Measurements from ENCODE around the gene C21orf58. TPM values are rescaled to one million over a fixed set of nuclear protein-coding genes. Genes with fewer than 3 reads are reported as not detected.

The C21orf58 gene
- polyA plus RNA-seq, 1 experiment: 4.1 TPM

GRCh38 chr21:46352913-46353312 is 29.2 kb upstream of the C21orf58 start:
- Histone ChIP-seq H3K27me3 (ENCODE audit: control insufficient read depth, insufficient read depth, low read length) (no peaks in the 10 kb centered on the region), H3K4me3 (ENCODE audit: low read depth, low read length) (no peak overlapping the region), H3K36me3 (ENCODE audit: control insufficient read depth, insufficient read depth, low read length) (peaks cover 51% of the 10 kb centered on the region)
- TF ChIP-seq CTCF (IDR thresholded peaks at IDR 0.05; ENCODE audit: insufficient read depth, low read depth, low read length): no peak
- no peak for DNase-seq (ENCODE audit: low read depth)
- POLR2A ChIA-PET: no interaction called here
- CTCF ChIA-PET: no interaction called here

- no peak for TF ChIP-seq CTCF (IDR thresholded peaks at IDR 0.05; ENCODE audit: insufficient read depth, low read depth, low read length)
- POLR2A ChIA-PET: no interaction called here
- H3K36me3 ChIP-seq (ENCODE audit: control insufficient read depth, insufficient read depth, low read length): peaks cover 55% of the 10 kb centered on the region
- no peaks in the 10 kb centered on the region for H3K27me3 ChIP-seq (ENCODE audit: control insufficient read depth, insufficient read depth, low read length)
- H3K4me3 ChIP-seq (ENCODE audit: low read depth, low read length): no peak overlapping the region
- CTCF ChIA-PET: no interaction called here
- DNase-seq (ENCODE audit: low read depth): no peak
Measured at GRCh38 chr21:46352164-46352515, 28.5 kb upstream of the C21orf58 start.

- Histone ChIP-seq H3K27me3 (ENCODE audit: control insufficient read depth, insufficient read depth, low read length) (no peaks in the 10 kb centered on the region), H3K4me3 (ENCODE audit: low read depth, low read length) (no peak overlapping the region), H3K36me3 (ENCODE audit: control insufficient read depth, insufficient read depth, low read length) (peaks cover 59% of the 10 kb centered on the region)
- DNase-seq (ENCODE audit: low read depth): no peak
- CTCF ChIA-PET: no interaction called here
- POLR2A ChIA-PET: no interaction called here
- TF ChIP-seq CTCF (IDR thresholded peaks at IDR 0.05; ENCODE audit: insufficient read depth, low read depth, low read length): no peak
Measured at GRCh38 chr21:46351476-46352163, 27.9 kb upstream of the C21orf58 start.

GRCh38 chr21:46350981-46351380 is 27.3 kb upstream of the C21orf58 start:
- CTCF ChIA-PET: no interaction called here
- no peak for TF ChIP-seq CTCF (IDR thresholded peaks at IDR 0.05; ENCODE audit: insufficient read depth, low read depth, low read length)
- peaks cover 59% of the 10 kb centered on the region for H3K36me3 ChIP-seq (ENCODE audit: control insufficient read depth, insufficient read depth, low read length)
- H3K27me3 ChIP-seq (ENCODE audit: control insufficient read depth, insufficient read depth, low read length): no peaks in the 10 kb centered on the region
- POLR2A ChIA-PET: no interaction called here
- no peak for DNase-seq (ENCODE audit: low read depth)
- H3K4me3 ChIP-seq (ENCODE audit: low read depth, low read length): no peak overlapping the region

GRCh38 chr21:46350571-46350970 is 26.9 kb upstream of the C21orf58 start:
- TF ChIP-seq CTCF (IDR thresholded peaks at IDR 0.05; ENCODE audit: insufficient read depth, low read depth, low read length): no peak
- Histone ChIP-seq H3K27me3 (ENCODE audit: control insufficient read depth, insufficient read depth, low read length) (no peaks in the 10 kb centered on the region), H3K4me3 (ENCODE audit: low read depth, low read length) (no peak overlapping the region), H3K36me3 (ENCODE audit: control insufficient read depth, insufficient read depth, low read length) (peaks cover 57% of the 10 kb centered on the region)
- POLR2A ChIA-PET: no interaction called here
- no peak for DNase-seq (ENCODE audit: low read depth)
- CTCF ChIA-PET: no interaction called here
